CD4-positive, alpha-beta T cell treated with Interleukin-2 at 100 ng/mL for 4 hours (primary cell): ENCODE results near the gene INO80.
"Not testable (repeated sequence)": the region's sequence is repeated elsewhere in the genome, so short reads cannot be mapped to it uniquely, and the experiment has no call there.

Source experiments
- DNase-seq: peaks from one replicate; pipeline ENCODE4 v3.0.0-alpha.2; 2020; ENCODE audit warnings: low spot score

The INO80 gene

DNA sequence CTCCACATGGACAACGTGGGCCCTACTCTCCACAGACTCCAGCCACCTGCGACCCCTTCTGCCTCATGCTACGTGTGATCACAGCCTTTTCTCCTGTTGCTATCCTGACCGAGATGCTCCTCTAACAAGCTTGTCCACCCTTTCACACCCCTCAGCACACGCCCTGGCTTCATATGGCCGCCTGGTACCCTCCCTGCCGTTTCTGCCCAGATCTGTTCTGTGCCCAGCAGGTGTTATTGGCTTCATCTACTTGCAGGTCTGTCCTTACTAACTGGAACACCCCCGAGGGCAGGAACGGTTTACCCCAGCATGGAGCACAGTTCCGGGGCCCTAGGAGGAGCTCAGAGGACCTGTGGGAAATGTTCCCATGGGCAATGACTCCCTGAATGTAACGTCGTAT, 152.9 kb downstream of the INO80 start:
- DNase-seq: no peak

- not testable (repeated sequence) for DNase-seq
Observed at GRCh38 chr15:40962317-40962716, 153.8 kb downstream of the INO80 start.

DNA sequence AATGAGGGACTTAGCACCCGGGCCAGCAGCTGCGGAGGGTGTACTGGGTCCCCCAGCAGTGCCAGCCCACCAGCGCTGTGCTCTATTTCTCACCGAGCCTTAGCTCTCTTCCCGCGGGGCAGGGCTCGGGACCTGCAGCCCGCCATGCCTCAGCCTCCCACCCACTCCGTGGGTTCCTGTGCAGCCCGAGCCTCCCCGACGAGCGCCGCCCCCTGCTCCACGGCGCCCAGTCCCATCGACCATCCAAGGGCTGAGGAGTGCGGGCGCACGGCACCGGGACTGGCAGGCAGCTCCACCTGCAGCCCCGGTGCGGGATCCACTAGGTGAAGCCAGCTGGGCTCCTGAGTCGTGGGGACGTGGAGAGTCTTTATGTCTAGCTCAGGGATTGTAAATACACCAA, 154.3 kb downstream of the INO80 start:
- not testable (repeated sequence) for DNase-seq

- no peak for DNase-seq
Observed at GRCh38 chr15:40960925-40961324, 155.2 kb downstream of the INO80 start.

DNA sequence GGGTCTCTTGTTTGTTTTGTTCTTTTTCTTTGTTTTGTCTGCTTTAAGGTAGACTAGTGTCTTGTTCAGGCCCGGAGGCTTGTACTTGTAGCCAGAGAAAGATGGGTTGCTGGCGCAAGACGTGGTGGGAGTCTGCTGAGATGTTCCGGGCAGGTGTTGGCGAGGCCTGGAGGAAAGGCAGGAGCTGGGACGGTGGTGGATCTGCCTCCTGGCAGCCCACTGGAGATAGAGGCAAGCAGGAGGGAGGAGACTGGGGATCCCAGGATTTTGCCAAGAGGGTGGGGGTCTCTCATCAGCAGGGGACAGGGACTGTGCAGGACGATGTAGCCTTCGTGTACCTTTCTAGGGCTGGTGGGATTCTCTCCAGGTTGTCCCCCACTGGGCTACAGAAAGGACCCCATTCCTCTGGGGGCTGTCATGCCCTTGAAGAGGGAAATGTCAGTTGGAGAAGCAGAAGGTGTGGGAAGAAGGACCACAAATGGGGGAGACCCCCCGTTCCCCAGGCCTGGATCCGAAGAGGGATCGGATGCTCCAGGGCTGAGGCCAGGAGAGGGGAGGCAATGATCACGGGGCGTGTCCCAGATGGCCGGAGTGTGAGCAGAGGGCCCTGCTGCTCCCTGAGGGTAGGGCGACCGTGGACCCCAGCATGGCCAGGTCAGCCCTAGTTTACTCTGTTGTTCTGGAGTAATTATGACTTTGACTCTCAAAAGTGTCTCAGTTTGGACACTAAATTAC, 155.8 kb downstream of the INO80 start:
- no peak for DNase-seq

DNA sequence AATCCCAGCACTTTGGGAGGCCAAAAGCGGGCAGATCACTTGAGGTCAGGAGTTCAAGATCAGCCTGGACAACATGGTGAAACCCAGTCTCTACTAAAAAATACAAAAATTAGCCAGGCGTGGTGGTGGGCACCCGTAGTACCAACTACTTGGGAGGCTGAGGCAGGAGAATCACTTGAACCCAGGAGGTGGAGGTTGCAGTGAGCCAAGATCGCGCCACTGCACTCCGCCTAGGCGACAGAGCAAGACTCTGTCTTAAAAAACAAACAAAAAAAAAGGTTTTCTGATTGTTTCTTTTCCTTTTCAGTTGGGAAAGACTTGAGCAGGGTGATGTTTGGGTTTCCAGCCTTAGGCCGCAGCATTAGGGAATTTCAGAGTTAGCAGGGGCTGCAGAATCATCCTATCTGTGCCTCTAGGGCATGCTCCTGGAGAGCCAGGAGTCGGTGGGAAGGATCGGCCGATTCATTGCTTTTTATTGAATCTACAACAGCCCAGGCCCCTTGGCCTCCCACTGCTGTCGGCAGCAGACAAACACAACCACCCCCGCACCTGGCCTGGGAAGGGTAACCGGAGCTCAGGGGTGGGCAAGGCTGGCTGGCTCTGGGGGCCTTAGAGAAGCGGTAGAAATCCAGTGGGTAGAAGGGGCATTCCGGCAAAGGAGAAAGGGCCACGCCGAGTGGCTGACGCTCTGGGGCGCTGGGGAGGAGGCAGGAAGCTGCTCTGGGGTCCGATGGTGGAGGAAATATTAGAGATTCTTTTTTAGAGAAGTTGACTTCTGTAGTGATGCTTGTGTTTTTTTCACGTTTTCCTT, 156.5 kb downstream of the INO80 start:
- DNase-seq: no peak

GRCh38 chr15:40958723-40959122, 157.4 kb downstream of the INO80 start:
- no peak for DNase-seq

- no peak for DNase-seq
Observed at GRCh38 chr15:40958146-40958545, 157.9 kb downstream of the INO80 start.

- no peak for DNase-seq
Observed at GRCh38 chr15:40957581-40958051, 158.5 kb downstream of the INO80 start.

DNA sequence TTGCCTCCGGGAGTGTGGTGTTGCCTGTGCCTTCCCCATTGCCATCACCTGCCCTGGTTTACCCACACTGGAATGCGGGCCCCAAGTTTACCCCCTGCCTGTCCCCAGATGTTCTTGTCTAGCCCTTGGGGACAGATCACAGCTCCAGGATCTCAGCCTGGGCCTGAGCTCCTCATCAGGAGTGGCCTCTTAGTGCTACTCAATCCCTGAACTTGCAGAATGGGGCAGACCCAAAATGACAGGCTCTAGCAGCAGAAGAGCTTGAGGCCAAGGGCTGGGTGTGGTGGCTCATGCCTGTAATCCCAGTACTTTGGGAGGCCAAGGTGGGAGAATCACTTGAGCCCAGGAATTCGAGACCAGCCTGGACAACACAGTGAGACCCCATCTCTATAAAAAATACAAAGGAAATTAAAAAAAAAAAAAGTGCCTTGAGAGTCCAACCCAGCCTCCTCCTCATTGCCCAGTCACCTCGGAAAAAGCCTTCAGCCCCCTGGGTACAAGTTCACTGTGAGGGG, 159.0 kb downstream of the INO80 start:
- no peak for DNase-seq

DNA sequence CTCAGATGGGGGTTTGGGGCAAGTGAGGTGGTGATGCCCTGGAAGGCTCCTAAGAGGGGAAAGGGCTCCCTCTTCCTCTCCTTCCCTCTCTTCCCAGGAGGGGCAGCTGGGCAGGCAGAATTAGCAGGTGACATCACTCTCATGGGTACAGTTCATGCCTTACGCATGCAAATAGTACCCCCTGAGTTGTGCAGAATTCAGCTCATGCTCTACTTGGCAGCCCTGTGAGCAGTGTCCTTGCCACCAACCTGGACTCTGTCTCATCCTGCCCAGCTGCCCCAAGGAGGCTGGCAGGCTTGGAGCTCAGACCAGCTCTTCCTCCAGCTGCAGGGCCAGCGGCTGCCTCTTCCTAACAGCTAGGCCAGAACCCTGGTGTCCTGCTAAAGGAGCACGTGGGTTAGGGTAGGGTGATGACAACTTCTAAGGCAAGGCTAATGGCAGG, 159.5 kb downstream of the INO80 start:
- DNase-seq: no peak

DNA sequence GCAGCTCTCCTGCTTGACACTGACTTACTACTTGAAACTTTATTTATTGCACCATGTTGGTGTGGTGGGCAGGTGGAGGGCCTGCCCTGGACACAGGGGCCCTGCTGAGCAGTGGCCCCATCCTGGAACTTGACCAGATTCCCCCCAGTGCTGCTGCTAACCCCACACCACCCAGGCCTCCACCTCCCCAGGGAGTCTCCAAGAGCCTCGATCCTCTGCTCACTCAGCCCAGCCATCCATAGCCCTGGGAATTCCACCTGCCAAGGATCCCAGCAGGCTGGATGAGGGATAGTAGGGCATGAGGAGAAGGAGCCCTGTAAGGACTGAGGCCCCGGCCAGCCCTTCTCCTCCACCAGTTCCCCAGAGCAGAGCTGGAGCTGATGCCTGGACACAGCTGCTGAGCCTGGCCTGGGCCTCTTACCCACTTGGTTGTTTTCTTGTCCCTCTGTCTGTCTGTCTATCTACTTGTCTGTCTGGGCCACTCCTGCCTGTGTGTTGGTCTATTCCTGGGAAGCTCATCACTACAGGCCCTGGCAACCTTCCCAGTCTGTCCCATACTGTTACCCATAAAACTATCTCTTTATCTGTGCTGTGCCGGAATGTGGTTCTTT, 160.0 kb downstream of the INO80 start:
- DNase-seq: no peak

- no peak for DNase-seq
Observed at GRCh38 chr15:40955141-40955903, 160.8 kb downstream of the INO80 start.

DNA sequence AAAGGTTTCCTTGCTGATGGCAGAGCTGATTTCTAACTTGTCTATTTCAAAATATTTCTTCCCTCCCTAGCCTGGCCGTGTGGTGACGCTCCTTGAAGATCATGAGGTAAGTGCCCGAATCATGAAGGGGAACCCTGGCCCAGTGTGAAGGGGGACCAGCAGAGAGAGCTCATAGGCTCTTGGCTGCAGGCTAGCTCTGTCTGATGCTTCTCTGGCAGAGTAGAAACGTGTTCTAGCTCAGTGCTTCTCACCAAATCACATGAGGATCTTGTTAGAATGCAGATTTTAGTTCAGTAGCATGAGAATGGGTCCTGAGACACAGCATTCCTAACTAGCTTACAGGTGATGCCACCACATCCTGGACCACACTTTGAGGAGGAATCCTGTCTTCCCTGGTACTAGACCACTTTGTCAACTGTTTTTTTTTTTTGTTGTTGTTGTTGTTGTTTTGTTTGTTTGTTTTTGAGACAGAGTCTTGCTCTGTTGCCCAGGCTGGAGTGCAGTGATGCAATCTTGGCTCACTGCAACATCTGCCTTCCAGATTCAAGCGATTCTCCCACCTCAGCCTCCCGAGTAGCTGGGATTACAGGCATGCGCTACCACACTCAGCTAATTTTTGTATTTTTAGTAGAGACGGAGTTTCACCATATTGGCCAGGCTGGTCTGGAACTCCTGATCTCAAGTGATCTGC, 161.8 kb downstream of the INO80 start:
- not testable (repeated sequence) for DNase-seq

- DNase-seq: no peak
Observed at GRCh38 chr15:40953713-40954074, 162.4 kb downstream of the INO80 start.

DNA sequence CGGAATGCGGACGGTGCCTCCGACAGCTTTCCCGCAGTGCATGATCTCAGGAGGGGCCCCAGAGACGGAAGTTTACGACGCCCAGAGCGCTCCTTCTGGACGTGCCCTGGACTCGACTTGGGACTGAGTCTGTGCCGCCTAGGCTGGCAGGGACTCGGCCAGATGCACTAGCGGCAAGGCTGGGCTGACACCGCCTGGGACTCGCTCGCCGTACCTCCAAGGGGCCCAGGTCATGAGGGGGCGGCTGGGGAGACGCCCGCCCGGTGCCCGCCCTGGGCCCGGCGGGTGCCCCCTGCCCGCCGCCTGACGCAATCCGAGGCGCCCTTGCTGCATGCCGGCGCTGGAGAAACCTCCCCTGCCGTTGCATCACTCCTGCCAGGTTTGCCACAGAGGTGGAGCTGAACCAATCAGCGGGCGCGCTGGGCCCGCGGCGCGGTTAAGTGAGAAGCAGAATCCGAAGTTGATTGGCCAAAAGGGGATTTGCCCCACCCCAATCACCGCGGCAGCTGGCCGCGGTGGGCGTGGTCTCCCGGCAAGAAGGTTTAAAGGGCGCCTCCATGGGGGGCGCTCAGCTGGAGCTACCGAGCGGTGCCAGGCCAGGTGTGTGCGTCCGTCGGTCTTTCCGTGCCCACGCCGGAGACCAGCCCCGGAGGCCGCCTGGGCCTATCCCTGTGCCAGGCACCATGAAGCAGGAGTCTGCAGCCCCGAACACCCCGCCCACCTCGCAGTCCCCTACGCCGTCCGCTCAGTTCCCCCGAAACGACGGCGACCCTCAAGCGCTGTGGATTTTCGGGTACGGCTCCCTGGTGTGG, 163.0 kb downstream of the INO80 start, which contains the start of gene CHAC1:
Gene CHAC1, plus strand, starts transcription at position 571 of the 812 bp plus-strand sequence. Its CDS starts 113 bp downstream, at position 684.
- peak; percentile 97 for DNase-seq

- no peak for DNase-seq
Observed at GRCh38 chr15:40952301-40952900, 163.7 kb downstream of the INO80 start.

GRCh38 chr15:40951764-40952163, 164.3 kb downstream of the INO80 start:
- no peak for DNase-seq

DNA sequence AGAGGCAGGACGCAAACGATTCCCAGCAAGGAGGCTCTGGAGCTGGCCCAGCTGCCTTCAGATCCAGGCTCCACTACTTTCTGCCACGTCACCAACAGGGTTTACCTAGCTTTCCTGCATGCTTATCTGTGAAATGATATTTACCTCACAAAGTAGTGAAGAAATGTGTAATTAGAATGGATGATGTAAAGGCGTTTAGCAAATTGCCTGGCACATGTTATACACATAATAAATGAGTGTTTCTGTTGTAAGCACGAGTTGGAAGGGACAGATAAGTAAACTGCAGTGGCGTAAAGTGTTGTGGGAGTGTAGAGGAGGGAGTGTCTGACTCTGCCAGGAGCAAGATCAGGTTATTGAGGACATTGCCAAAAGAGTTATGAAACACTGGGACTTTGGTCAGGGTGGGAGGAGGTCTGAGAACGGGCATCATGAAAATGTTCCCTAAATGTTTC, 166.3 kb downstream of the INO80 start:
- no peak for DNase-seq
